GM12874 (cell line): ENCODE measurements around the gene FAM114A2.

Experiments used
- TF ChIP-seq, protein P1 (sequence below): IDR thresholded peaks from 2 replicates; pipeline ENCODE4 v1.5.1; 2011; ENCODE audit warnings: low read depth, mild to moderate bottlenecking, control low read depth, low read length, moderate library complexity; ENCODE audit not compliant: insufficient read depth

Gene FAM114A2

DNA sequence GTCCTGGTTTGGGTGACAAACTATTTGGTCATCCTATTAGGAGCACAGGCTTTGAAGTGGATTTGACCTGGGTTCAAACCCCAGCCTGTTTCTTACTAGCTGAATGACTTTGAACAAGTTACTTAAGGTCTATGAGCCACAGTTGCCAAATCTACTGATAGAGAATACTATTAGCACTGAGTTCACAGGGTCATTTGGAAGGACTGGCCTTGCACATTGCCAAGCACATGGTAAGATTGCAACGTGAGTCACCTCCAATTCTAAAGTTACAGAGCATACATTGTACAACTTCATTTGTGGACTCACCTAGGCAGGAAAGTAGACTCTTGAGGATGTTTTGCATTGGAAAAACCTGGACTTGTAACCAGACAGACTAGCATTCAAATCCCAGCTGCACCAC, 39.0 kb upstream of the FAM114A2 start:
- TF ChIP-seq, protein P1, sequence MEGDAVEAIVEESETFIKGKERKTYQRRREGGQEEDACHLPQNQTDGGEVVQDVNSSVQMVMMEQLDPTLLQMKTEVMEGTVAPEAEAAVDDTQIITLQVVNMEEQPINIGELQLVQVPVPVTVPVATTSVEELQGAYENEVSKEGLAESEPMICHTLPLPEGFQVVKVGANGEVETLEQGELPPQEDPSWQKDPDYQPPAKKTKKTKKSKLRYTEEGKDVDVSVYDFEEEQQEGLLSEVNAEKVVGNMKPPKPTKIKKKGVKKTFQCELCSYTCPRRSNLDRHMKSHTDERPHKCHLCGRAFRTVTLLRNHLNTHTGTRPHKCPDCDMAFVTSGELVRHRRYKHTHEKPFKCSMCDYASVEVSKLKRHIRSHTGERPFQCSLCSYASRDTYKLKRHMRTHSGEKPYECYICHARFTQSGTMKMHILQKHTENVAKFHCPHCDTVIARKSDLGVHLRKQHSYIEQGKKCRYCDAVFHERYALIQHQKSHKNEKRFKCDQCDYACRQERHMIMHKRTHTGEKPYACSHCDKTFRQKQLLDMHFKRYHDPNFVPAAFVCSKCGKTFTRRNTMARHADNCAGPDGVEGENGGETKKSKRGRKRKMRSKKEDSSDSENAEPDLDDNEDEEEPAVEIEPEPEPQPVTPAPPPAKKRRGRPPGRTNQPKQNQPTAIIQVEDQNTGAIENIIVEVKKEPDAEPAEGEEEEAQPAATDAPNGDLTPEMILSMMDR, result no peak

DNA sequence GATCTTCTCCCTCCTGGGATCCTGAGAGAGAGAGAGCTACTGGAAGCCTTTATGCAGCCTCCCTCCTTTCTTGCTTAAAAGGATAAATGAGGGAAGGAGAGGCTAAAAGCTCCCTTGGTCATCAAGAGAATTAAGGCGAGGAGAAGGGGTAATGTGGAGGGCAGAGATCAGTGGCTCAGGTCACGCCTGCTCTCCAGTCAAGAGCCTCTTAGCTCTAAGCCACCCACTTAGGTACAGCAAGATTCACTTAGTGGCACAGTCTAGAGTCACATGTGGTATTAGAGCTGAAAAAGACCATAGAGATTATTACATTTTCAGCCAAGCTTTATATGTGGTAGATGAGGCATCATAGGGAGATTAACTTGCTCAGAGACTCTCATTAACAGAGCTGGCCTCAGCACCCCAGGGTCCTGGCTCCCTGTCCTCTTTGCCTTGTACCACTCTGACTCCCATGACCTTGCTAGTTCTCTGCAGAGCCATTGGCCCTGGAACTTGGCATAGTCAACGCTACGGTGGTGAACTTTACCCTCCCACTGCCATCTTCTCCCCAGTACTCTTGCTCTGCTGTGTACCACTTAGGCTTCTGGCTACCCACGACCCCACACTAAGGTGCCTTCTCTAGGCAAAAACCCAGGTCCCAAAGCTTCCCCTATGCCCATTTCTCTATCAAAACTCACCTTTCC, 37.7 kb upstream of the FAM114A2 start:
- TF ChIP-seq, protein P1, result no peak

DNA sequence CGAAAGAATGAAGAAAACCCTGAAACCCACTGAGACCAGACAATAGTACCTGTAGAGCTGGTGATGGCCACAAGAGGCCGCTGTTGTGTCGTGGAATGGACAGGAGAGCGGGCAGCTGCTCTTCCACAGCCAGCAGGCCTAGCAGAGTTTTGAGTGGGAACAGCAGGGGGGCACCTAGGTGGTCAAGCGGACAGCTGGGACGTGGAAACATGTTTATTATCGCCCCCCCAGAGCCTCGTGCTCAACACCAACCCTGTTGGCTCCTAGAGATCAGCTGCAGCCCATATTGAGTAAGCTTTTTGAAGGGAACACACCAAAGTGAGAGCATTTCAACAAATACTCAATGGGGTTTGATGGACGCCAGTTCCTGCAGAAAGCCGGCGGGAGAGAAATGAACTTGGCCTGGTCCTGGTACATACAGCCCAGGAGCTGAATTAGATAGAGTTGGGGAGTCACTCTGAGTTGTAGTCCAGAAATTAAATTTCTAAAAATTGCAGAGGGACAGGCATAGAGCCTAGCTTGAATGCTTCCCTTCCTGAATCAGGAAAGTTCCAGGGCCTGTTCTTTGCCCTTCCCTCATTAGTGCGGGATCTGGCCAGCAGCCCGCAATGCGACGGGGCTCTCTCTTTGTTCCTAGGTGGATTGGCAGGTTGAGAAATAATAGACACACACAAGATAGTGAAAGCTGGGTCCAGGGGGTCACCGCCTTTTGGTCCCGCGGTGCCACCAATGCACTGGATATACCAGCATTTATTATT, 33.9 kb upstream of the FAM114A2 start:
- TF ChIP-seq, protein P1, result peak; percentile 90

DNA sequence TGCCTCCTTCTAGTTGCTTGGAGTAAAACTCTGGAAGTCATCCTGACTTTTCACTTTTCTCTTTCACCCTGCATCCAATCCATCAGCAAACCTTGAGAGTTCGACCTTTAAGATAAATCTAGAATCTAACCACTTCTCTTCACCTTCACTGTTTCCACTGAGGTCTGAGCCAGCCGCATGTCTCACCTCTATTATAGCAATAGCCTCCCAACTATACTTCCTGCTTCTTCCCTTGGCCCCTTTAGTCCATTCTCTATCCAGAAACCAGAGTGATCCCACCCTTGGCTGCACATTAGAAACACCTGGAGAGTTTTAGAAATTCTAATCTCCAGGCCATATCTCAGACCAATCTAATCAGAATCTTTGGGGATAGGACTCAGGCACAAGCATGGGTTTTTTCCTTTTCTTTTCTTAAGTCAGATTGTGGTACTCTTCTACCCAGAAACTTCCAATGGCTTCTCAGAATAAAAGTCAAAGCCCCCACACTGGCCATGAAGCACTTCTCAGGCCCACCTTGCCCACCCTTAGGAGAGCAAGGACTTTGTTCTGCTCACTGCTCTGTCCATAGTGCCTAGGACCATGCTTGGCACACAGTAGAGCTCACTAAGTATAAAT, 33.2 kb upstream of the FAM114A2 start:
- TF ChIP-seq, protein P1, result no peak

DNA sequence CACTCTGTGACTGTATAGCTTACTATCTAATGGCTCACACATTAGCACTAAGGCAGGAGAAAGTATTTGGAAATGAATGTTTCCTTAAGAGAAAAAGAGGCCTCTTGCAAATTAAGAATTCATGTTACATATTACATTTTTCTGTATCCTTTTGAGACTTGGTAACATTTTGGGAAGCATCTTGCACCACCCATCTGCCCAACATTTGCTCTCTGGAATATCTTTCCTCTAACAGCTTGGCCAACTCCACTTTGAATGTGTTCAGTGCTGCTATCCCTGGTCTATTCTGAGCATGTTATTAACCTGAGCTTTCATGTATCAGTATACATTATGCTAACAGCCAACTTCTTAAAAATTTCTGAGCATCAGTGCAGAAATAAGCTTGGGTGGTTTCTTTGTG, 27.3 kb upstream of the FAM114A2 start:
- TF ChIP-seq, protein P1, result no peak

DNA sequence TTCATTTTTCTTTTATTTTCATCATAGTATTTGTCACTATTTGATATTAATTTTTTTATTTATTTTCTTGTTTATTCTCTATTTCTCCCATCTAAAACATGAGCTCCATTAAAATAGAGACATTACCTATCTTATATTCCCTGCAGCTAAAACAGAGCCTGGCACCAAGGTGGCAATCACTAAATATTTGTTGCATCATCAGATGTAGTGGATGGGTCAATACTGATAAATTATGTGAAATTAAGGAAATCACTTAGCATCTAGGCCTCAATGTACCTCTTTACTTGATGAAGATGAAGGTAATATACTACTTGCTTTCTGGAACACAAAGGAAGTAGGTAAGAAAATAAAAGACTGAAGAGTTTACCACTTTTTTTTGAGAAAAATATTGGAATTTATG, 24.7 kb upstream of the FAM114A2 start:
- TF ChIP-seq, protein P1, result no peak

DNA sequence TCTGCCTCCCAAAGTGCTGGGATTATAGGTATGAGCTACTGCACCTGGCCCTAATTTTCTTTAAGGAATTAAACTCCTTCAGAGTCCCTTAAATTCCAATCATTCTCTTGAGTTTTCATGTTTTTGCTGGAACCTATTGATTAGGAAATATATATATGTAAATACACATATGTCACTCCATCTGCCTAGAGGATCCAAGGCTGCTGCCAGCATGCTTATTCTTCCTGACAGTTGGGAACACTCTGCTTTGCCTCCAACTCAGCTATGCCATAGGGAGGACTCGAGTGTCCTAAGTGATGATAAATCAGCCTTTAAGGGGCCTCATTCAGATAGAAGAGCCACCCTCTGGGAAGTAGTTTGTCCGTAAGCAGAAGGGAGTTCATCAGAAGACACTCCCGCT, 21.9 kb upstream of the FAM114A2 start:
- TF ChIP-seq, protein P1, result no peak
